Heart right ventricle (tissue), 16 donors: ENCODE data around the gene ZNF384. TPM values are rescaled to one million over a fixed set of nuclear protein-coding genes. Genes with fewer than 3 reads are reported as not detected.

Source experiments
- ATAC-seq, 8 donors: fragments of 200-7000 bp; cut with Tn5 transposase; one replicate each; pipeline ENCODE4 v1.9.1; 2020; ENCODE audit warnings: mild to moderate bottlenecking in 8 of 8, moderate library complexity in 8 of 8, moderate number of reproducible peaks in 1 of 8
- DNase-seq, 2 donors: peaks; one replicate each; pipeline ENCODE4 v3.0.0-alpha.2; 2020
- H3K27ac ChIP-seq, 10 donors: fragments of 200-600 bp; sonication (generic) in 2 of 10; one replicate each; pipeline versions ENCODE4 v1.5.0 to v1.8.0; 2020 to 2022; ENCODE audit warnings: mild to moderate bottlenecking in 3 of 10
- H3K27me3 ChIP-seq, 7 donors: fragments of 200-600 bp; one replicate each; pipeline ENCODE4 v1.8.0; 2021 to 2022; ENCODE audit warnings: mild to moderate bottlenecking in 2 of 7
- H3K36me3 ChIP-seq, 9 donors: fragments of 200-600 bp; sonication (generic) in 1 of 9; one replicate each; pipeline versions ENCODE4 v1.5.0 to v1.8.0; 2020 to 2022; ENCODE audit warnings: mild to moderate bottlenecking in 2 of 9
- H3K4me1 ChIP-seq, 9 donors: fragments of 200-600 bp; sonication (generic) in 1 of 9; one replicate each; pipeline versions ENCODE4 v1.5.0 to v1.8.0; 2020 to 2022; ENCODE audit warnings: mild to moderate bottlenecking in 4 of 9
- H3K4me3 ChIP-seq, 10 donors: fragments of 200-600 bp; sonication (generic) in 2 of 10; one replicate each; pipeline versions ENCODE4 v1.5.0 to v1.8.0; 2020 to 2022; ENCODE audit warnings: mild to moderate bottlenecking in 7 of 10, moderate library complexity in 2 of 10
- H3K9me3 ChIP-seq, 11 donors: fragments of 200-600 bp in 10 of 11; sonication (generic) in 2 of 11; one replicate each; pipeline versions ENCODE4 v1.5.0 to v1.8.0; 2013 to 2022; ENCODE audit warnings: mild to moderate bottlenecking in 2 of 11, control low read depth in 1 of 11, moderate library complexity in 1 of 11
- WGBS, 2 donors: extraction: QIAGEN DNeasy Blood & Tissue Kit; methylation state at CpG; one replicate each; pipeline ENCODE4 v1.1.7; 2013; ENCODE audit warnings: inconsistent platforms in 1 of 2; 5-methylcytosine and 5-hydroxymethylcytosine counted together
- intact Hi-C, 10 donors: fragments of 100-400 bp; cut with DNase I; formaldehyde crosslinking; loops; one replicate each; pipeline versions ENCODE4 v1.11.1 to v1.14.2; 2022
- long read RNA-seq, 3 donors: library from polyadenylated mRNA; unstranded; transcript quantifications; one replicate each; pipeline ENCODE4 v2.0.0, GENCODE V29; 2020 to 2021
- polyA plus RNA-seq, 2 donors: library from polyadenylated mRNA; stranded (reverse); fragments of 200-250 nt; gene quantifications; one replicate each; pipeline ENCODE4 v1.2.3, GENCODE V29; 2013
- total RNA-seq, 10 donors: library from RNA; stranded (reverse); fragmentation: NEBNext Ultra II Directional in 3 of 10; extraction: Animal tissue kit (Norgen Biotek cat#: 25700) in 3 of 10; gene quantifications; one replicate each; pipeline versions ENCODE4 v1.2.1 to v1.2.4, GENCODE V29; 2021 to 2023
- TF ChIP-seq, protein P1 (sequence below), 9 donors: fragments of 200-600 bp; sonication (generic) in 2 of 9; IDR thresholded peaks; one replicate each; pipeline versions ENCODE4 v1.5.0 to v1.8.0; 2021 to 2022; ENCODE audit warnings: antibody characterized with exemption in 9 of 9, mild to moderate bottlenecking in 5 of 9, moderate library complexity in 1 of 9
- donor health status: Arrhythmogenic right ventricular cardiomyopathy.
- donor health status: ischemic (EF 13 %, LVEDD 7.1; RV severe dilation, severe dysfunction).
- donor health status: healthy with polysubstance abuse.
- donor health status: DM: no; HTN: yes; CAD: no.
- donor health status: DM: no; HTN: no; CAD: no.
- donor health status: ischemic (EF 25% LVEDD 6.9; RV normal size, moderate dysfunction).
- donor health status: ischemic (EF 25% LVEDD 5.7; RV mildly dilated, moderate dysfunction).
- donor health status: healthy.
- donor health status: DM: yes; HTN: yes; CAD: no.
- donor health status: Ischemic cardiomyopathy.
- donor health status: ischemic (EF 35%, LVEDD 5.7; RV mildly dilated, moderate dysfunction).
- donor health status: nonischemic (EF 11% LVEDD 7.7; RV severe dilation, severe dysfunction).
- donor health status: DM: yes; HTN: yes; CAD: no.
- donor health status: PGD.
- donor health status: ischemic (EF 29% LVEDD 5.4; RV normal size, mild dysfunction).
- donor health status: nonischemic (EF 23%, LVEDD 6.1; RV moderate dilation, normal function).

ZNF384 gene
- total RNA-seq: 10 to 100 TPM; 25.1 to 36.0 (median 29.0) TPM
- polyA plus RNA-seq: 10 to 100 TPM; 17.6 to 23.7 TPM
- long read RNA-seq, donor 1, partial matches to known transcripts: 10 of 19 reads
- long read RNA-seq, donor 1, other reads (novel, unspliced or antisense): 9 of 19 reads
- long read RNA-seq, donor 2, partial matches to known transcripts: 6 of 25 reads
- long read RNA-seq, donor 2, other reads (novel, unspliced or antisense): 16 of 25 reads
- long read RNA-seq, donor 3, partial matches to known transcripts: 37 of 54 reads
- long read RNA-seq, donor 3, other reads (novel, unspliced or antisense): 14 of 54 reads

DNA sequence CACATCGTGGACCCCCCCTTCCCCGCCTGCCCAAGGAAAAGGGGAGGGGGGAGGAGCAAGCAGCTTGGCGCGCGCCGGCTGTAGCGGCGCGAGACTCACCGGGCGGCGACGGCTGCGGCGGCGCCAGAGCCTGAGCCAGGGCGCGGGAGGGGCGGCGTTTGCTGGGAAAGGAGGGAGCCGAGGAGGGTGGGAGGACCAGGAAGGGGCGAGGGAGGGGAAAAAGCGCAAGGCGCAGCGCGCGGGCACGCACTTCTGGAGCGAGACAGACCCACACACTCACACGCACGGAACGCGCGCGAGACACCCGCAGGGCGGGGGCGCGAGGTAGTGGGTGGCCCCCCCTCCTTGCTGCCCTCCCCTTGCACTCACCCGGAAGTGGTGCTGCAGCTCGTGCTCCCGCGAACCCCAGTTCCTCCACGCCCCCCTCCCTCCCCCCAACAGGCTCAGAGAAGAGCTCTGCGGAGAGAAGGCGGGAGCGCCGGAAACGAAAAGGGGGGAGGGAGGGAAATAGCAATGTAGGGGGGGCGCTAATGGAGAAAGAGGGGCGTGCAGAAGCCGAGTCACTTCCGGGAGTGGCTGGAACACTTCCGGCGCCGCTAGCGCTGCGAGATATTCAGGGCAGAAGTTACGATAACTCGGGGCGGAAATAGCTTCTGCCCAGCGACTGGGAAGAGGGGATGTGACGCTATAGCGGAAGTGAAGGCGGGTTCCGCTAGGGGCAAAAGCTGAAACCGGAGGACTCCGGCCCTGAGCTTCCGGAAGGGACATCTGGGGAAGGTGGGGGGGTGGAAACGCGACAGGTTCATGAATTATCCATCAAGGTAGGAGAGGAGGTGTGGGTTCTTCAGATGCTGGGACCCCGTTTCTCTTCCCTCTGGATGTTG, at the start of gene ZNF384:
Gene ZNF384, minus strand, starts transcription at position 377 of the 884 bp plus-strand sequence. CDS start 9,855 bp downstream, outside the sequence.
- intact Hi-C loops: loop anchor here in 8 of 10 donors (1.0 to 10.0 kb wide), 11 partner anchors 26 to 78 kb away; partner anchors contain the start of genes ING4 (in 6 of the 8), COPS7A (in 3 of the 8), MLF2 (in 3 of the 8) and PTMS (in 1 of the 8)
- ATAC-seq (peak; percentile 91 to 97 (median 96)), DNase-seq (peak; percentile 94 to 99)
- H3K27me3 ChIP-seq: peaks cover 0 to 1% (median 0%) of the 10 kb centered on the region in 7 donors
- H3K4me3 ChIP-seq: peak within 1 kb of the TSS; percentile 65 to 98 (median 91)
- H3K27ac ChIP-seq: peak within 1 kb of the TSS; percentile 95 to 100 (median 98)
- WGBS, 2 donors: 1% methylated on average over 63 to 72 of the region's 72 CpGs
- H3K4me1 ChIP-seq: peaks cover 3 to 55% (median 40%) of the 10 kb centered on the region in 9 donors
- H3K9me3 ChIP-seq: no peaks in the 10 kb centered on the region
- TF ChIP-seq, protein P1, sequence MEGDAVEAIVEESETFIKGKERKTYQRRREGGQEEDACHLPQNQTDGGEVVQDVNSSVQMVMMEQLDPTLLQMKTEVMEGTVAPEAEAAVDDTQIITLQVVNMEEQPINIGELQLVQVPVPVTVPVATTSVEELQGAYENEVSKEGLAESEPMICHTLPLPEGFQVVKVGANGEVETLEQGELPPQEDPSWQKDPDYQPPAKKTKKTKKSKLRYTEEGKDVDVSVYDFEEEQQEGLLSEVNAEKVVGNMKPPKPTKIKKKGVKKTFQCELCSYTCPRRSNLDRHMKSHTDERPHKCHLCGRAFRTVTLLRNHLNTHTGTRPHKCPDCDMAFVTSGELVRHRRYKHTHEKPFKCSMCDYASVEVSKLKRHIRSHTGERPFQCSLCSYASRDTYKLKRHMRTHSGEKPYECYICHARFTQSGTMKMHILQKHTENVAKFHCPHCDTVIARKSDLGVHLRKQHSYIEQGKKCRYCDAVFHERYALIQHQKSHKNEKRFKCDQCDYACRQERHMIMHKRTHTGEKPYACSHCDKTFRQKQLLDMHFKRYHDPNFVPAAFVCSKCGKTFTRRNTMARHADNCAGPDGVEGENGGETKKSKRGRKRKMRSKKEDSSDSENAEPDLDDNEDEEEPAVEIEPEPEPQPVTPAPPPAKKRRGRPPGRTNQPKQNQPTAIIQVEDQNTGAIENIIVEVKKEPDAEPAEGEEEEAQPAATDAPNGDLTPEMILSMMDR (IDR thresholded peaks at IDR 0.05): peak in 5 of 9 donors; percentile 11 to 31 (median 22)
- H3K36me3 ChIP-seq: peaks cover 0 to 28% (median 0%) of the 10 kb centered on the region in 9 donors

DNA sequence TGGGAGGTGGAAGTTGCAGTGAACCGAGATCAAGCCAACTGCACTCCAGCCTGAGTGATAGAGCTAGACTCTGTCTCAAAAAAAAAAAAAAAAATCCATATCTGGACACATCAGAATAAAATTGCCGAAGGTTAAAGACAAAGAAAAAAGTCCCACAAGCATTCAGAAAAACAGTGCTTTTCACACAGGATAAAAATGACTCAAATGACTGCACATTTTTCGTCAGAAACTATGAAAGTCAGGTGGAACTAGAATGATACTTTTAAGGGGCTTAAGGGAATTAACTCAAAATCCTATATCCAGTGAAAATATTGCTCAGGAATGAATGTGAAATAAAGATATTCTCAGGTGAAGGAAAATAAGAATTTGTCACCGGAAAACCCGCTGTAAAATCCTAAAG, 47.6 kb upstream of the ZNF384 start:
- H3K4me3 ChIP-seq: no peak overlapping the region
- H3K4me1 ChIP-seq: peaks cover 0 to 12% (median 7%) of the 10 kb centered on the region in 9 donors
- intact Hi-C loops: loop anchor here in 9 of 10 donors (5.0 kb wide), 3 partner anchors 41 to 91 kb away; partner anchors contain the start of gene P3H3 (in 5 of the 9)
- DNase-seq (no peak), ATAC-seq (no peak)
- no peak overlapping the region for H3K27ac ChIP-seq
- H3K9me3 ChIP-seq: no peaks in the 10 kb centered on the region
- H3K36me3 ChIP-seq: peaks cover 0 to 30% (median 4%) of the 10 kb centered on the region in 9 donors
- no peaks in the 10 kb centered on the region for H3K27me3 ChIP-seq
- WGBS, 2 donors: 93 to 96% methylated on average over 5 of the region's 5 CpGs
- TF ChIP-seq, protein P1 (IDR thresholded peaks at IDR 0.05): no peak

DNA sequence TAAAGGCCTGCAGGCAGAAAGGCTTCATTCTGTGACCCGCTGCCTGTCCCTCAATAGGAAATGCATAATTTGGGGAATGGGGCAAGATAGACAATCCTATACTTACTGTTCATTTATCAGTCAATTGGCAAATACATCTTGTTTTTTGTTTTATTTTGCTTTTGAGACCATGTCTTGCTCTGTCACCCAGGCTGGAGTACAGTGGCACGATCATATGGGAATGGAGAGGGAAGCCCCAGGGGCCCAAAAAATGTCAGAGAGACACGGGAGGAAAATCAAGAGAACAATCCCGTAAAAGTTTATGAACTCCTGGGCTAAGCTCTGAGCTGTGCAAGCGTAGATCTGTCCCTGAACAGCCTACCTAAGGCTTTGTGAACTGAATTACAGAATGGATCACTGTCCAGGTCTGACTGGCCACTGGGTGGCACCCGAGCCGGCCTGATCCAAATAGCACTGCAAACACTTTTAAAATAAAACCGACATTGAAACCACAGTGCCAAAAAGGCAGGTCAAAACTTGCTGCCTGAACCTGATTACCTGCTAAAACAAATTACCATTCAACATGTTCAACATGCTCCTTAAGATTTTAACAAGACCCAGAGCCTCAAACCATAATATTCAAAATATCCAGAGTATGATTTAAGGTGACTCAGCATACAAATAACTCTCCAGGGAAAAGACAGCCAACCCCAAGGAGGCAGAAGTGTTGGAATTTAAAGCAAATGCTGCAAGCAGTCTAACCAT, 46.4 kb upstream of the ZNF384 start:
- WGBS, 2 donors: 37 to 38% methylated on average over 8 of the region's 8 CpGs
- ATAC-seq: peak; percentile 86 to 92 (median 90)
- H3K4me3 ChIP-seq: no peak overlapping the region

More for the DNA sequence above, 46.4 kb upstream of the ZNF384 start:
- intact Hi-C loops: loop anchor here (1.0 to 5.0 kb wide), 6 partner anchors 42 to 92 kb away; partner anchors contain the start of gene P3H3 (in 5 of the 10)
- Histone ChIP-seq H3K4me1 (peaks cover 0 to 12% (median 7%) of the 10 kb centered on the region in 9 donors), H3K27me3 (no peaks in the 10 kb centered on the region), H3K9me3 (no peaks in the 10 kb centered on the region), H3K27ac (peak overlapping the region in 7 of 10 donors; percentile 10 to 56 (median 49)), H3K36me3 (peaks cover 0 to 41% (median 12%) of the 10 kb centered on the region in 9 donors)
- TF ChIP-seq, protein P1 (IDR thresholded peaks at IDR 0.05): peak; percentile 44 to 82 (median 73)
- DNase-seq: peak; percentile 52 to 68
